ENCODE results near the gene ZNF507.

DNA sequence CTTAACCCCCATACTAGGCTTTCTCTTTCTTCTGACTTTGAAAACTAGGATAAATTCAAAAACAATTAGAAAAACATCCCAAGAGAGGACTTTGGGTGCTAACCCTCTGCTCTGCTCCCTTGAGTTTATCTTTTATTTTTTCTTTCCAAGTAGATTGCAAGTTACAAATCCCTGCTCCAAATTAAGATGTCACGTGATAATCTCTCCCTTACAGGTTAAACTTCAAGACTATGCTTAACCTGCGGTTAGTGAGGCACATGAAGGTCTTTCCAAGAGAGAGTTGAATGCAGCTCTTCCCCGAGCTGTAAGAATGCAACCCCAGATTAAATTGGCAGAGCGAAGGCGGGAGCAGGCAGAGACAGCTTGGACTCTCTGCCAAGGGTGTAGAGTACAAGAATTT lies 12.2 kb upstream of the ZNF507 start:
- no peak for TF ChIP-seq EZH2phosphoT487 (IDR thresholded peaks at IDR 0.05; ENCODE audit: borderline replicate concordance, low read depth, low read length)
- TF ChIP-seq, protein P1, sequence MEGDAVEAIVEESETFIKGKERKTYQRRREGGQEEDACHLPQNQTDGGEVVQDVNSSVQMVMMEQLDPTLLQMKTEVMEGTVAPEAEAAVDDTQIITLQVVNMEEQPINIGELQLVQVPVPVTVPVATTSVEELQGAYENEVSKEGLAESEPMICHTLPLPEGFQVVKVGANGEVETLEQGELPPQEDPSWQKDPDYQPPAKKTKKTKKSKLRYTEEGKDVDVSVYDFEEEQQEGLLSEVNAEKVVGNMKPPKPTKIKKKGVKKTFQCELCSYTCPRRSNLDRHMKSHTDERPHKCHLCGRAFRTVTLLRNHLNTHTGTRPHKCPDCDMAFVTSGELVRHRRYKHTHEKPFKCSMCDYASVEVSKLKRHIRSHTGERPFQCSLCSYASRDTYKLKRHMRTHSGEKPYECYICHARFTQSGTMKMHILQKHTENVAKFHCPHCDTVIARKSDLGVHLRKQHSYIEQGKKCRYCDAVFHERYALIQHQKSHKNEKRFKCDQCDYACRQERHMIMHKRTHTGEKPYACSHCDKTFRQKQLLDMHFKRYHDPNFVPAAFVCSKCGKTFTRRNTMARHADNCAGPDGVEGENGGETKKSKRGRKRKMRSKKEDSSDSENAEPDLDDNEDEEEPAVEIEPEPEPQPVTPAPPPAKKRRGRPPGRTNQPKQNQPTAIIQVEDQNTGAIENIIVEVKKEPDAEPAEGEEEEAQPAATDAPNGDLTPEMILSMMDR (conservative IDR thresholded peaks at IDR 0.05; ENCODE audit: low read length) = no peak

Measured in OCI-LY7 (cell line).